Dendritic cell treated with granulocyte-macrophage colony-stimulating factor and Interleukin-4, amounts not matched to agents 40 ng/mL and 50 ng/mL, for 4 days (primary cell): ENCODE results near the gene MRPL53.

Experiments used
- H3K27ac Mint-ChIP-seq: one replicate; pipeline ENCODE4 v1.8.0; 2022; ENCODE audit warnings: mild to moderate bottlenecking, mixed read lengths
- H3K27me3 Mint-ChIP-seq: one replicate; pipeline ENCODE4 v1.8.0; 2022; ENCODE audit warnings: mild to moderate bottlenecking, mixed read lengths
- H3K36me3 Mint-ChIP-seq: one replicate; pipeline ENCODE4 v1.8.0; 2022; ENCODE audit warnings: low read depth, mixed read lengths
- H3K4me1 Mint-ChIP-seq: one replicate; pipeline ENCODE4 v1.8.0; 2022; ENCODE audit warnings: low read depth, mixed read lengths
- H3K4me3 Mint-ChIP-seq: one replicate; pipeline ENCODE4 v1.8.0; 2022; ENCODE audit warnings: mild to moderate bottlenecking, moderate library complexity, mixed read lengths
- H3K9me3 Mint-ChIP-seq: one replicate; pipeline ENCODE4 v1.8.0; 2022; ENCODE audit warnings: mixed read lengths
- intact Hi-C: fragments of 100-400 bp; cut with micrococcal nuclease; formaldehyde crosslinking; loops from one replicate; pipeline ENCODE4 v1.15.0; 2022

The MRPL53 gene

GRCh38 chr2:74472086-74472944 lies at the start of gene MRPL53:
Gene MRPL53 (minus strand): TSS chr2:74472680. CDS start chr2:74472660, 20 bp downstream.
- Mint-ChIP-seq H3K27ac (peak within 1 kb of the TSS; percentile 97), H3K27me3 (no peaks in the 10 kb centered on the region), H3K36me3 (peaks cover 46% of the 10 kb centered on the region), H3K4me3 (peak within 1 kb of the TSS; percentile 96), H3K4me1 (peaks cover 37% of the 10 kb centered on the region), H3K9me3 (no peaks in the 10 kb centered on the region)
- intact Hi-C loops, result loop anchor here (1.0 kb wide), 2 partner anchors 10 to 14 kb away; partner anchors contain the start of genes CCDC142 and WBP1

- H3K9me3 Mint-ChIP-seq, result no peaks in the 10 kb centered on the region
- intact Hi-C loops, result no loop called here
- no peaks in the 10 kb centered on the region for H3K36me3 Mint-ChIP-seq
- H3K4me3 Mint-ChIP-seq, result peak overlapping the region; percentile 72
- peaks cover 94% of the 10 kb centered on the region for H3K27me3 Mint-ChIP-seq
- peaks cover 33% of the 10 kb centered on the region for H3K4me1 Mint-ChIP-seq
- no peak overlapping the region for H3K27ac Mint-ChIP-seq
Observed at GRCh38 chr2:74516650-74517049, 44.2 kb upstream of the MRPL53 start.

DNA sequence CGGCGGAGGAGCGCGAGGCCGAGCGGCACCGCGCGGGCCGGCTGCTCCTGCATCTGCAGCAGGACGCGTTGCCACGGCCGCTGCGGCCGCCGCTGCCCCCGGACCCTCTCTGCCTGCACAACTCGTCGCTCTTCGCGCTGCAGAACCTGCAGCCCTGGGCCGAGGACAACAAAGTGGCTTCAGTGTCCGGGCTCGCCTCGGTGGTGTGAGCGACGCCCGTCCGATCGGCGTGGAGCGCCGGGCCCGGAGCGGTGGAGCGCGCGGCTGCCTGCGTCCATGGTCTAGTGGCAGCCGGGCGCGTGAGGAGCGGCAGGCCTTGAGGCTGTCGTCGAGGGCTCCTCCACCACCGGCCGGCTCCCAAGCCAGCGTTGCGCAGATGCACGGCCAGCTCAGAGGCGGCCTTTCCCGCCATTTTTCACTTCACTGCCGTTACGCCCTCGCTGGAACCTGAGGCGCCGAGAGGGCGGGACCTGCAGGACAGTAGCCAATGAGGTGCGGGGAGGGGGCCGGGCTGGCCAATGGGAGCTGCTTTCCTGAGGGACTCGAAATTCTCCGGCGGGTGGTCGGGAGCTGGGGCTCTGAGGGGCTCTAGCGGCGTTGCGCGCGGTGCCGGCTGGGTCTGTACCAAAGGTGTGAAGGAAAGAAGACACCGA lies 43.6 kb upstream of the MRPL53 start:
- Mint-ChIP-seq H3K4me1 (peaks cover 33% of the 10 kb centered on the region), H3K36me3 (no peaks in the 10 kb centered on the region), H3K9me3 (no peaks in the 10 kb centered on the region), H3K4me3 (peak overlapping the region; percentile 72), H3K27me3 (peaks cover 94% of the 10 kb centered on the region), H3K27ac (no peak overlapping the region)
- intact Hi-C loops, result no loop called here

GRCh38 chr2:74515271-74515980 lies 42.9 kb upstream of the MRPL53 start:
- no peaks in the 10 kb centered on the region for H3K9me3 Mint-ChIP-seq
- no peak overlapping the region for H3K27ac Mint-ChIP-seq
- no peaks in the 10 kb centered on the region for H3K36me3 Mint-ChIP-seq
- peaks cover 33% of the 10 kb centered on the region for H3K4me1 Mint-ChIP-seq
- peaks cover 95% of the 10 kb centered on the region for H3K27me3 Mint-ChIP-seq
- H3K4me3 Mint-ChIP-seq, result peak overlapping the region; percentile 72
- intact Hi-C loops, result no loop called here

DNA sequence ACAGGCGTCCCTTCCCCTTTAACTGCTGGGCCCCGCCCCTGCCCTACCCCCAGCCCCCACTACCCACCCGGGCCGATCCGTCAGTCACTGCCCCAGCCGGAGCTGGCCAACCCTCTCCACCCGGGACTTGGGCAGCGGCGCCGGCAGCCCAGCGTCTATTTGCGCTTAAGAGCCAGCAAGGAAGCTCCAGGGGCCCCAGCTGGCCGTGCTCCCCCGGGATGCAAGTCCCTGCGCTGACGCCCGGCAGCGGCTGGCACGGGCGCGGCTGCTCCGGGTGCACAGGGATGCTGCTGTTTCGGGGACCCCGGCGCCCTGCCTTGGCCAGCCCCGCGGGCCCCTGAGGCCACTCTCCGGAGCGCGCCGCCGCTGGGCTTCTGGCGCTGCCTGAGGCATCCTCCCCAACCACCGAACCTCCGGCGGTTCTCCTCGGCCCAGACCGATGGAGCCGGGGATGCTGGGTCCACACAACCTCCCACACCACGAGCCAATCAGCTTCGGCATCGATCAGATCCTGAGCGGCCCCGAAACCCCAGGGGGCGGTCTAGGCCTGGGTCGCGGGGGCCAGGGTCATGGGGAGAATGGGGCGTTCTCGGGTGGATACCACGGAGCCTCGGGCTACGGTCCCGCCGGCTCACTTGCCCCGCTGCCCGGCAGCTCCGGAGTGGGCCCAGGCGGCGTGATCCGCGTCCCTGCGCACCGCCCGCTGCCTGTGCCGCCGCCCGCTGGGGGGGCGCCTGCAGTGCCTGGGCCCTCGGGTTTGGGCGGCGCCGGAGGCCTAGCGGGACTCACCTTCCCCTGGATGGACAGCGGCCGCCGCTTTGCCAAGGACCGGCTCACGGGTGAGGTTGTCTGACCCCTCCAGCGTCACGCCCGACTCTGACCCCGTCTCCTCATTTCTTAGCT lies 42.1 kb upstream of the MRPL53 start, which contains the start of gene TLX2:
Gene TLX2, plus strand, starts transcription at position 83 of the 903 bp plus-strand sequence. Its CDS starts 357 bp downstream, at position 440.
- Mint-ChIP-seq H3K9me3 (no peaks in the 10 kb centered on the region), H3K27ac (no peak within 1 kb of the TSS), H3K4me1 (peaks cover 33% of the 10 kb centered on the region), H3K4me3 (peak within 1 kb of the TSS; percentile 72), H3K27me3 (peaks cover 95% of the 10 kb centered on the region), H3K36me3 (no peaks in the 10 kb centered on the region)
- intact Hi-C loops, result no loop called here

- Mint-ChIP-seq H3K27ac (no peak overlapping the region), H3K9me3 (no peaks in the 10 kb centered on the region), H3K27me3 (peaks cover 90% of the 10 kb centered on the region), H3K4me1 (peaks cover 33% of the 10 kb centered on the region), H3K4me3 (no peak overlapping the region), H3K36me3 (no peaks in the 10 kb centered on the region)
- intact Hi-C loops, result no loop called here
Observed at GRCh38 chr2:74513605-74514367, 41.3 kb upstream of the MRPL53 start.

GRCh38 chr2:74512744-74513604 lies 40.5 kb upstream of the MRPL53 start:
- intact Hi-C loops, result no loop called here
- H3K27me3 Mint-ChIP-seq, result peaks cover 90% of the 10 kb centered on the region

GRCh38 chr2:74511104-74511989 lies 38.9 kb upstream of the MRPL53 start:
- Mint-ChIP-seq H3K27me3 (peaks cover 75% of the 10 kb centered on the region), H3K27ac (no peak overlapping the region), H3K4me3 (no peak overlapping the region), H3K9me3 (no peaks in the 10 kb centered on the region), H3K36me3 (peaks cover 17% of the 10 kb centered on the region), H3K4me1 (peaks cover 36% of the 10 kb centered on the region)
- intact Hi-C loops, result no loop called here

More at GRCh38 chr2:74512744-74513604, 40.5 kb upstream of the MRPL53 start:
- Mint-ChIP-seq H3K4me1 (peaks cover 40% of the 10 kb centered on the region), H3K36me3 (peaks cover under 1% of the 10 kb centered on the region), H3K27ac (no peak overlapping the region), H3K4me3 (no peak overlapping the region), H3K9me3 (no peaks in the 10 kb centered on the region)

DNA sequence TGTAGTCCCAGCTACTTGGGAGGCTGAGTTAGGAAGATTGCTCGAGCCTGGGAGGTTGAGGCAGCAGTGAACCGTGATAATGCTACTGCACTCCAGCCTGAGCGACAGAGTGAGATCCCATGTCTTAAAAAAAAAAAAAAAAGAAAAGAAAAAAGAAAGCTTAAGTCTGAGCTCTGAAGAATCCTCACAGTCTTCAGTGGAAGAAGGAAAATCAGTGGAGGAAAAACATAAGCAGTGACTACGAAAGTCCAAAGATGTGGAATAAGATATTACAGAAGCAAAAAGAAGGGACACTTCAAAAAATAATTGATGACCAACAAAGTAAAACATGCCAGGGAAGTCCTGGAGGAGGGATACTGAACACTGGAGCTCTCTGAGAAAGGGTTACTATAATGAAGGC lies 37.8 kb upstream of the MRPL53 start:
- intact Hi-C loops, result no loop called here
- H3K4me3 Mint-ChIP-seq, result no peak overlapping the region
- no peaks in the 10 kb centered on the region for H3K9me3 Mint-ChIP-seq
- no peak overlapping the region for H3K27ac Mint-ChIP-seq
- peaks cover 36% of the 10 kb centered on the region for H3K4me1 Mint-ChIP-seq
- H3K36me3 Mint-ChIP-seq, result peaks cover 26% of the 10 kb centered on the region
- H3K27me3 Mint-ChIP-seq, result peaks cover 66% of the 10 kb centered on the region

- Mint-ChIP-seq H3K27ac (peak overlapping the region; percentile 95), H3K27me3 (peaks cover 47% of the 10 kb centered on the region), H3K9me3 (no peaks in the 10 kb centered on the region), H3K36me3 (peaks cover 49% of the 10 kb centered on the region), H3K4me1 (peaks cover 50% of the 10 kb centered on the region), H3K4me3 (peak overlapping the region; percentile 89)
- intact Hi-C loops, result loop anchor here (1.0 to 2.0 kb wide), 2 partner anchors 21 to 53 kb away; partner anchors contain the start of genes AUP1, HTRA2 and INO80B
Observed at GRCh38 chr2:74507926-74508520, 35.5 kb upstream of the MRPL53 start.
